Heart right ventricle (tissue), 16 donors: ENCODE results near the gene F2. TPM values are rescaled to one million over a fixed set of nuclear protein-coding genes. Genes with fewer than 3 reads are reported as not detected.

Source experiments
- ATAC-seq, 8 donors: fragments of 200-7000 bp; cut with Tn5 transposase; one replicate each; pipeline ENCODE4 v1.9.1; 2020; ENCODE audit warnings: mild to moderate bottlenecking in 8 of 8, moderate library complexity in 8 of 8, moderate number of reproducible peaks in 1 of 8
- DNase-seq, 2 donors: peaks; one replicate each; pipeline ENCODE4 v3.0.0-alpha.2; 2020
- H3K27ac ChIP-seq, 10 donors: fragments of 200-600 bp; sonication (generic) in 2 of 10; one replicate each; pipeline versions ENCODE4 v1.5.0 to v1.8.0; 2020 to 2022; ENCODE audit warnings: mild to moderate bottlenecking in 3 of 10
- H3K27me3 ChIP-seq, 7 donors: fragments of 200-600 bp; one replicate each; pipeline ENCODE4 v1.8.0; 2021 to 2022; ENCODE audit warnings: mild to moderate bottlenecking in 2 of 7
- H3K36me3 ChIP-seq, 9 donors: fragments of 200-600 bp; sonication (generic) in 1 of 9; one replicate each; pipeline versions ENCODE4 v1.5.0 to v1.8.0; 2020 to 2022; ENCODE audit warnings: mild to moderate bottlenecking in 2 of 9
- H3K4me1 ChIP-seq, 9 donors: fragments of 200-600 bp; sonication (generic) in 1 of 9; one replicate each; pipeline versions ENCODE4 v1.5.0 to v1.8.0; 2020 to 2022; ENCODE audit warnings: mild to moderate bottlenecking in 4 of 9
- H3K4me3 ChIP-seq, 10 donors: fragments of 200-600 bp; sonication (generic) in 2 of 10; one replicate each; pipeline versions ENCODE4 v1.5.0 to v1.8.0; 2020 to 2022; ENCODE audit warnings: mild to moderate bottlenecking in 7 of 10, moderate library complexity in 2 of 10
- H3K9me3 ChIP-seq, 11 donors: fragments of 200-600 bp in 10 of 11; sonication (generic) in 2 of 11; one replicate each; pipeline versions ENCODE4 v1.5.0 to v1.8.0; 2013 to 2022; ENCODE audit warnings: mild to moderate bottlenecking in 2 of 11, control low read depth in 1 of 11, moderate library complexity in 1 of 11
- CTCF ChIP-seq, 9 donors: fragments of 200-600 bp; sonication (generic) in 2 of 9; IDR thresholded peaks; one replicate each; pipeline versions ENCODE4 v1.5.0 to v1.8.0; 2021 to 2022; ENCODE audit warnings: antibody characterized with exemption in 9 of 9, mild to moderate bottlenecking in 5 of 9, moderate library complexity in 1 of 9
- WGBS, 2 donors: extraction: QIAGEN DNeasy Blood & Tissue Kit; methylation state at CpG; one replicate each; pipeline ENCODE4 v1.1.7; 2013; ENCODE audit warnings: inconsistent platforms in 1 of 2; 5-methylcytosine and 5-hydroxymethylcytosine counted together
- intact Hi-C, 10 donors: fragments of 100-400 bp; cut with DNase I; formaldehyde crosslinking; loops; one replicate each; pipeline versions ENCODE4 v1.11.1 to v1.14.2; 2022
- polyA plus RNA-seq, 2 donors: library from polyadenylated mRNA; stranded (reverse); fragments of 200-250 nt; gene quantifications; one replicate each; pipeline ENCODE4 v1.2.3, GENCODE V29; 2013
- total RNA-seq, 10 donors: library from RNA; stranded (reverse); fragmentation: NEBNext Ultra II Directional in 3 of 10; extraction: Animal tissue kit (Norgen Biotek cat#: 25700) in 3 of 10; gene quantifications; one replicate each; pipeline versions ENCODE4 v1.2.1 to v1.2.4, GENCODE V29; 2021 to 2023
- donor health status: Arrhythmogenic right ventricular cardiomyopathy.
- donor health status: ischemic (EF 13 %, LVEDD 7.1; RV severe dilation, severe dysfunction).
- donor health status: healthy with polysubstance abuse.
- donor health status: DM: no; HTN: yes; CAD: no.
- donor health status: DM: no; HTN: no; CAD: no.
- donor health status: ischemic (EF 25% LVEDD 6.9; RV normal size, moderate dysfunction).
- donor health status: ischemic (EF 25% LVEDD 5.7; RV mildly dilated, moderate dysfunction).
- donor health status: healthy.
- donor health status: DM: yes; HTN: yes; CAD: no.
- donor health status: Ischemic cardiomyopathy.
- donor health status: ischemic (EF 35%, LVEDD 5.7; RV mildly dilated, moderate dysfunction).
- donor health status: nonischemic (EF 11% LVEDD 7.7; RV severe dilation, severe dysfunction).
- donor health status: DM: yes; HTN: yes; CAD: no.
- donor health status: PGD.
- donor health status: ischemic (EF 29% LVEDD 5.4; RV normal size, mild dysfunction).
- donor health status: nonischemic (EF 23%, LVEDD 6.1; RV moderate dilation, normal function).

F2 gene
- total and polyA plus RNA-seq, 12 donors, result 0.04 to 0.31 (median 0.19) TPM; not detected in 8

- TF ChIP-seq CTCF (IDR thresholded peaks at IDR 0.05), result no peak
These were observed 36.0 kb upstream of the F2 start for GRCh38 chr11:46682773-46683752.

DNA sequence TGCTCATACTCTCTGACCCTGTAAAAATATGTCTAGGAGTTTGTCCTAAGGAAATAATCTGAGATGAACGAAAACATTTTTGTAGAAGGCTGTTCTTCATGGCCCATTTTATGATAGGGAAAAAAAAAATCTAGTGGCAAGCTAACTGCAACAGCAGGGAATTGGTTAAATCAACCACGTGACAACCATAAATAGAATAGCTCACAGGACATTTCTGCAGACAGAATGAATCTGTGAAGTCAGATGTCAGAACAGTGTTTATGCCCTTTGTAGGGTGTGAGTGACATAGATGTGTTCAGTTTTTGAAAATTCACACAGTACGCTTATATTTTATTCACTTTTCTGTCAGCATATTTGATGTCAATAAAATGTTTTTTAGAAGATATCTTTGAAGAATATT lies 34.6 kb upstream of the F2 start:
- H3K4me3 ChIP-seq, result no peak overlapping the region
- no peaks in the 10 kb centered on the region for H3K27me3 ChIP-seq
- peaks cover 8 to 54% (median 37%) of the 10 kb centered on the region in 9 donors for H3K4me1 ChIP-seq
- intact Hi-C loops, result no loop called here
- H3K27ac ChIP-seq, result peak overlapping the region; percentile 18 to 86 (median 78)
- DNase-seq (no peak), ATAC-seq (peak; percentile 36 to 84 (median 74))
- TF ChIP-seq CTCF (IDR thresholded peaks at IDR 0.05), result no peak
- peaks cover 0 to 99% (median 46%) of the 10 kb centered on the region in 9 donors for H3K36me3 ChIP-seq
- 35 to 50% methylated on average over 3 of the region's 3 CpGs for WGBS, 2 donors
- H3K9me3 ChIP-seq, result no peaks in the 10 kb centered on the region

More at GRCh38 chr11:46682773-46683752, 36.0 kb upstream of the F2 start:
- Histone ChIP-seq H3K4me1 (peaks cover 7 to 51% (median 40%) of the 10 kb centered on the region in 9 donors), H3K27me3 (no peaks in the 10 kb centered on the region), H3K36me3 (peaks cover 5 to 99% (median 59%) of the 10 kb centered on the region in 9 donors), H3K4me3 (no peak overlapping the region), H3K9me3 (no peaks in the 10 kb centered on the region), H3K27ac (peak overlapping the region in 8 of 10 donors; percentile 18 to 86 (median 78))
- WGBS, 2 donors, result 86 to 90% methylated on average over 11 of the region's 11 CpGs
- DNase-seq, result no peak
- ATAC-seq, result peak in 1 of 8 donors; percentile 9
- intact Hi-C loops, result no loop called here

DNA sequence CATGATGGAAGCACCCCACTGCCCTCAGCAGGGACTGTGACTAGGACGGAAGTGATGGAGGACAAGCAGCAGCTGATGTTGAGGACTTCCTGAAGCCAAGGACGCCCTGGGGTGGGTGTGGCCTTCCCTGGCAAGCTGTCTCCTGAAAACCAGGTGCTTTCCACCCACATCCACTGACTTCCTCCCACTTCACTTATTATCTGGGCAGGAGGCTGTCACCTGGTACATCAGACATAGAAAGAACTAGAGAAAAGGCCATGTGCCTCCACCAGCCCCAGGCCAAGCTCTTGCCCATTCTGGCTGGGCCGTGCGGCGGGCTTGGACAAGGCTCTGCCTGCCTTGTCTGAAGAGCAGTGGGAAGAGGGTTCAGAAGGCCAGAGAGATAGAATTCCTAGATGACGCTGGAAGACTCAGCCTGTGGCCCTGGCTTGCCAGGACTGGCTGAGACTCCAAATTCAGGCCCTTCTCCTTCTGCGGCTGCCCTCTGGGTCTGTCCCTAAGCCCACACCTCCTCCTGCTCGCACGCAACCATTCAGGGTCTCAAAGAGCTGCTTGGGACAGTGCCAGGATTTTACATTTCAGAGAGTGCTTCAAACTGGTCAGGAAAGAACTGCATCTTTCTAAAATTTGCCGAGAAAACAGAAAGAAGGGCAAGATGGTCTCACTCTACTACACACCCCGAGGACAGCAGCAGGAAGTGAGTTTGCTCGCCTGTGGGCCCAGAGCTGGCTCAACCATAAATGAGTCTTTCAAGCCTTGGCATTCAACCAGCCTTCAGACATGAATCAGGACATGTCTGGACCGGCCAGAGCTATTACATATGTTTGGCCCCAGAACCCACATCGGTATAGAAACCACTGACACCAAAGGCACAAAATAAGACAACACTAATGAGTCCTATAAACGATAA lies 31.9 kb upstream of the F2 start:
- DNase-seq, result no peak
- WGBS, 2 donors, result 59 to 60% methylated on average over 15 of the region's 15 CpGs
- Histone ChIP-seq H3K4me1 (peaks cover 8 to 54% (median 37%) of the 10 kb centered on the region in 9 donors), H3K27ac (peak overlapping the region; percentile 9 to 86 (median 74)), H3K4me3 (no peak overlapping the region), H3K9me3 (no peaks in the 10 kb centered on the region), H3K27me3 (no peaks in the 10 kb centered on the region), H3K36me3 (peaks cover 0 to 99% (median 27%) of the 10 kb centered on the region in 9 donors)
- intact Hi-C loops, result no loop called here
- ATAC-seq, result peak in 7 of 8 donors; percentile 8 to 68 (median 28)
- TF ChIP-seq CTCF (IDR thresholded peaks at IDR 0.05), result no peak

DNA sequence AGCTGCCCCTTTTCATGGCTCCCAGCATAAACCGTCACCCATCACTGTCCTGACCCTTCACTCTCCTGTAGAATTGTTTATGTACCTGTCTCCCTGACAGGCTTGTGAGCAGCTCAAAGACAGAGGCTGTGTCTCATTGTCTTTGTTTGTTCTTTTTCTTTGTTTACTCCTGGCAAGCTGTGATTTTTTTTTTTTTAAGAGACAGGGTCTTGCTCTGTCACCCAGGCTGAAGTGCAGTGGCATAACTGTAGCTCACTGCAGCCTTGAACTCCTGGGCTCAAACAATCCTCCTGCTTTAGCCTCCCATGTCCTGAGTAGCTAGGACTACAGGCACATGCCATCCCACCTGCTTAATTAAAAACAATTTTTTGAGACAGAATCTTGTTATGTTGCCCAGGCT lies 28.3 kb upstream of the F2 start:
- H3K4me3 ChIP-seq, result no peak overlapping the region
- H3K27ac ChIP-seq, result no peak overlapping the region
- 90 to 100% methylated on average over 1 of the region's 1 CpG for WGBS, 2 donors
- no peaks in the 10 kb centered on the region for H3K9me3 ChIP-seq
- H3K27me3 ChIP-seq, result no peaks in the 10 kb centered on the region
- DNase-seq (no peak), ATAC-seq (no peak)
- no peak for TF ChIP-seq CTCF (IDR thresholded peaks at IDR 0.05)
- intact Hi-C loops, result loop anchor here in 1 of 10 donors (10.0 kb wide), 1 partner anchor 76 kb away; the partner anchor contains the start of genes ATG13 and HARBI1
- H3K36me3 ChIP-seq, result peaks cover 0 to 100% (median 50%) of the 10 kb centered on the region in 9 donors
- H3K4me1 ChIP-seq, result peaks cover 8 to 55% (median 41%) of the 10 kb centered on the region in 9 donors
